ENCODE results near the gene GTF2A1.
"Not testable (repeated sequence)": the region's sequence is repeated elsewhere in the genome, so short reads cannot be mapped to it uniquely, and the experiment has no call there.

GTF2A1 gene

DNA sequence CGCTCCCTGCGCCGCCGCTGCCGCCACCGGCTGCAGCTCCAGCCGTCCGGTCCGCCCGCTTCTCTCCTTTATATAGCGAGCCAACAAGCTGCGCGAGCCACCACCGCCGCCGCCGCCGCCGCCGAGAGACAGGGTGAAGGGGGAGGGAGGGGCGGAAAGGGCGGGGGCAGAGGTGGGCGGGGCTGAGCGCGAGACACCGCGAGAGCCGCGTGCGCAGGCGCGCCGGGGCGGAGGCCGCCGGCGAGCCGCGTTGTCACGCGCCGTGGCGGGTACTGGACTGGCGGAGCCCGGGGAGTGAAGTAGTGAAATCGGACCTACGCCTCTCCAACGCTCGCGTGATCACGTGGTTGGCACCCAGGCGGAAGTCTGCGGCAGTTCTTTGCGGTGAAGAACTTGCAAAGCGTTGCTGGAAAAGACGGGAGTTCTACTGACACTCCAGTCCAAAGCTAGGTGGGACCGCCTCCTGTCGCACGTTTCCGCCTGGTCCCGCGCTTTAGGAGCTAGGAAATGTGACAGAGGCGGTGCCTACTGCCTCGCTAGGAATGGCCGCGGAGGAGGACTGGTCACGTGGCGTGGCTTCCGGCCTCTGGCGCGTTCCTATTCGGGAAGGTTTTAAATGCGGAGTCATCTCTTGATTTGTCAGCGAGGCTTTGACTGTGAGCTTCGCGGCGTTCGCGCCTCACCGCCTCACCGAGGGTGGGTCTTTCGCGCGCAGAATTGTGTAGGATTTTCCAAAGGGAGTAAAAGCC lies at the start of gene GTF2A1:
Gene GTF2A1, minus strand, starts transcription at position 130 of the 749 bp plus-strand sequence. CDS start 441 bp downstream, outside the sequence.
- peak; percentile 98 for DNase-seq

DNA sequence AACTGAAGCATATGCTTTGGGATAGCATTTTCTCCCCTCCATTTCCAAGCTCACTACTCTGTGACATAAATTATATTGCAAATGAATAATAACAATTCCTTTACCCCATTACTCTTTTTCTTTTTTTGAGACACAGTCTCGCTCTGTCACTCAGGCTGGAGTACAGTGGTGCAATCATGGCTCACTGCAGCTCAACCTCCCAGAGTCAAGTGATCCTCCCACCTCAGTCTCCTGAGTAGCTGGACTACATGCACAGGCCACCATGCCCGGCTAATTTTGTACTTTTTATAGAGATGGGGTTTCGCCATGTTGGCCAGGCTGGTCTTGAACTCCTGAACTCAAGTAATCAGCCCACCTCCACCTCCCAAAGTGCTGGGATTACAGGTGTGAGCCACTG lies 49.2 kb upstream of the GTF2A1 start:
- DNase-seq: no peak

GRCh38 chr14:81269100-81269978 lies 48.6 kb upstream of the GTF2A1 start:
- DNase-seq: peak; percentile 64

DNA sequence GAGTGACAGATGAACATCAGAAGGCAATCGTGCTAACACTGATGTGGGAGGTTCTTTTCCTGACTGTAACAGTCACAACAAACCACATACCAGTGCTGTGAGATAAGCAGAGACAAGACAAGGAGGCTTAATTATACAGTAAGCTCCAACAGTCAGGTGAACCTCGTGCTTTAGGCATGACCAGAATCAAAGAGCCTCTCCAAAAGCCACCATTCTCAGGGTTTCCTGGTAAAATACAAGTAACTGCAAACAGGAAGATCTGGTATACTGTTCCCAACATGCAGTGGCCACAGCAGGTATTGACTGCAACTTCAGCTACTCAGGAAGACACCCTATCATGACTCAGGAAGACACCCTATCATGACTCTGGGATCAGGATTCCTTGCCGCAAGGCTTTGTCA lies 47.3 kb upstream of the GTF2A1 start:
- no peak for DNase-seq

DNA sequence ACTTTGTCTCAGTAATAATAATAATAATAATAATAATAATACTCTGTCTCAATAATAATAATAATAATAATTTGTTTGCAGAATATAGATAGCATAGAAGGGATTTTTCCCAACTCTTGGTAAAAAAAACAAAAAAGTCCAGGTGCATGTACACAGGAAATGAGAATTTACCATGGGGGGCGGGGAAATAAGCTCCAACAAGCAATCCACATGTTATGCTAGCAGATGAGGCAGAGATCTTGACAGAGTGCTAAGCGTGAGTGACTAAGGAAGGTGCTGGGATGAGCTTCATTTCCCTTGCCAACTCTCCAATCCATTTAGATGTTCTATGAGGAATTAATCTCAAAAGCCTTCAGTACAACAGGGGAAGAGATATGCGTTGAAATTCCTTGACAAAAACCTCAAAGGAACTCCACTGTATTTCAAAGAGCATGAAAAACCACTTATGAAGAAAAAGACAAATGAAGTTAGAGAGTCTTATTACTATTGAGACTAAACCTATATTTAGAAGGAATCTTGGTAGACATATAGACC lies 44.9 kb upstream of the GTF2A1 start:
- no peak for DNase-seq

- no peak for DNase-seq
Measured at GRCh38 chr14:81264671-81265070, 43.9 kb upstream of the GTF2A1 start.

DNA sequence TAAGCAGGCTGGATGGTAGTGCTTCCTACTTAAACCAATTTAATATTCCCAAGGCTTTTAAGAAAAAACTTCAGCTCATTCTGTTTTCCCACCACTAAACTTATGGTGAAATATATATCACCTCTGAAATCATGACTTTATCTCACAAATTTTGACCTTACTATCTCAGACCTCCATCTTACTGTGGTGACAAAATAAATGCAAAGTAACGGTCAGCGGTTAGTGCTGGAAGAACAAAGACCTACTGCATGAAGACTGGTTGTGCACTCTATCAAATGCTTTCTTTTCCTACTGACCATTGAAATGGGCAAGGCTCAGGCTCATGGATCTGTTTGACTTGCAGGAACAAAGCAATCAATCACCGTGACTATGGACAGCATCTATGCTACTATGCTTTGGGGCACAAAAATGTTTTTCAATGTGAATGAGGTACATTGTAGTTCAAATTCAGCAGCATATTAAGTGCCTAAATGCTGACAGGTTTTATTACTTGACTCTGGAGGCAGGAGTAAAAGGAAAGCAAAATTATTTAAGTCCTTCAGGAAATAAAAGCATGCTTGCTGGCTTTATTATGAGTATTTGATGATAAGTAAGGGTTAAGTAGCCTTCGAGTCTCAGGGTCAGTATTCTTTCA lies 43.1 kb upstream of the GTF2A1 start:
- no peak for DNase-seq

DNA sequence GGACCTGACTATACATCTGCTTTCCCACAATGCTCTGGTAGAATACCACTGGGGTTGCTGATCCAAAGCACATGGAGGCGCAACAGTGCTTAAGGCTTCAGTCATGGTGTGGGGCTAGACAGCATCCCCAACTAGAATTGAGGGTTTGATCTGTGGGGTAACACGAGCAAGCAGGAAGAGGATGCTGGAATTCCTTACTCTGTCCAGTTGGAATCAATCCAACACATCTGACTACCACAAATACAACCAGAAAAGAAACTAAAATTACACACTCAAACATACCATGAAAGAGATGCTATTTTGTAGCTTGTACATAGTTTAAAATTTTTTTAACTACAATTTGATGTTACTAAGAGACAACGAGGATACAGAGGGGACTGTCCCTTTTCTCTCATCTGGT lies 40.4 kb upstream of the GTF2A1 start:
- DNase-seq: no peak

DNA sequence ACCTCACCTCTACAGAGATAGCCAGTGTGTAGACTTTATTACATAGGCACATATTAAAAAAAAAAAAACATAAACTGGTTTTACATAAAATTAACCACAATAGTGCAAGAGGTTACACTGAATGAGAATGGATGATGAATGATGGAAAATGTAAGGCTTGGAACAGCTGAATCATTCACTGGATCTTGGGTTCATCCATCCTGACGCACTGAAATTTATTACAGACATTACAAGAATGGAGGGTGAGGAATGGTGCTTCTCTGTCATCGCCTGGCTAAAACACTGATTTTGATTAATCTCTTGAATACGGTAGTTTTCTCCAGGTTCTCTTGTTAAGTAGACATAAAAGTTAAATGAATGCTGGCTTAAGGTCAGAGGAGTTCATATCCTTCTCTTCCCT lies 40.0 kb upstream of the GTF2A1 start:
- no peak for DNase-seq

- no peak for DNase-seq
Measured at GRCh38 chr14:81256289-81256960, 35.7 kb upstream of the GTF2A1 start.

DNA sequence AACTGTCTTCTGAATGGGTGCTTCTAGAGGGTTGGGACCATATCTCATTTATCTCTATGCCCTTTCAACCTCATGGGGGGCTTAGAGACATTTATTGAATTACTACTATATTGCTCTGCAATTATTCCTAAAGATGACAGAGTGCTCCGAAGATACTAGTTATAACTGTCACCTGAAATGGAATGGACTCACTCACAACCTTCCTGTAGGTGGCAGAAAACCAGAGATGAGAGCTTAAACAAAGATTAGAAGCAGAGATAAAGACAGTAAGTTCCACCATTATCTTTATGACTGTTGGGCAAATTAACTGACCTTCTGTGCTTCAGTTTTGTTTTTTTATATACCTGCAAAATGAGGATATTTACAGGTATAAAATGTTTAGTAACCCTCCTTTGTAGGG lies 31.5 kb upstream of the GTF2A1 start:
- no peak for DNase-seq

DNA sequence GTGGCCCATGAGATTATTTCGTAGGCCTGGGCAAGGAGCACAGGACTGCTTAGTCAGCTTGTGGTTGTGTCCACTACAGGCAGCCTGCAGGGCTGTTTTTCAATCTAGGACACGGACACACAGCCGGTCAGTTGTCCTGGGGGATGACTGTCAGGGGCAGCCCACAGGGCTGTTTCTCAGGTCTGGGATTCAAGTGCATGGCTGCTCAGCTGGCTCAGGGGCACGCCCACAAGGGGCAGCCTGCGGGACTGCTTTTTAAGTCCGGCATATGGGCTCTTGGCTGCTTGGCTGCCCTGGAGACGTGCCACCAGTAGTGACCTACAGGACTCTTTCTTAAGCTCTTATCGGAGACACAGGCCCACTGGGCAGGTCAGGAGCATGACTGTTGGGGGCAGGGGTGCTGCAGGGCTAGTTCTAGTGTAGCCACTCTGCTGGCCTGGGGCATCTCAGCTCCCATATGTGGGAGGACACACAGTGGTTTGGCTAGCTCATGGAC lies 26.6 kb upstream of the GTF2A1 start:
- no peak for DNase-seq

DNA sequence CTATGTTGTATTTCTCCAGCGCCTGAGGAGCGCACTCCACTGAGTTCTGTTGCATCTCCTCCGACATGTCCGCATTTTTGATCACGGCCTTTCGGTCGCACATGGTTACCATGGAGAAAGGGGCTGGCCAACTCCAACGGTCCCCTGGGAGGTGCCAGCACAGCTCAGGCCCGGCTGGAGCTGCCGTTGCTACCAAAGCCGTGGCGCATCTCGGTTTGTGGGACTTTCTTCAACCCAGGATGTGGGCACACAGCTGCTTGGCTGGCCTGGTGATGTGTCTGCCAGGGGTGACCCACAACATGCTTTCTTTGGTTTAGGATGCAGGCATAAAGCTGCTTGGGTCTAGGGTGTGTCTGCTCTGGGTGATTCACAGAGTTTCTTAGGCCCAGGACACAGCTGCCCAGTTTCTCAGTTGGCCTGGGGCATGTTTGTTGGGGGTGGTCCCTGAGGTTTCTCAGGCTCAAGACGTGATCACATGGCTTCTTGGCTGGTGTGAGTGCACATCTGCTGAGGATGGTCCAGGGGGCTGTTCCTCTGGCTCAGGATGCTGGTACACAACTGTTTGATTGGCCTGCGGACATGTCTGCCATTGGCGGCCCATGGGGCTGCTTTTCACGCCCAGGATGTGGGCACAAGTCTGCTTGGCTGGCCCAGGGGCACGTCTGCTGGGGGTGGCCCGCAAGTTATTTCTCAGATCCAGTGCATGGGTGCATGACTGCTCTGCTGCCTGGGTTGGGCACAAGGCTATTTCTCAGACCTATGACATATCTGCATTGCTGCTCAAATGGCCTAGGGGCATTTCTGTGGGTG lies 25.9 kb upstream of the GTF2A1 start:
- DNase-seq: no peak

- DNase-seq: no peak
Measured at GRCh38 chr14:81245771-81246170, 25.0 kb upstream of the GTF2A1 start.

- not testable (repeated sequence) for DNase-seq
Measured at GRCh38 chr14:81244431-81244830, 23.7 kb upstream of the GTF2A1 start.

DNA sequence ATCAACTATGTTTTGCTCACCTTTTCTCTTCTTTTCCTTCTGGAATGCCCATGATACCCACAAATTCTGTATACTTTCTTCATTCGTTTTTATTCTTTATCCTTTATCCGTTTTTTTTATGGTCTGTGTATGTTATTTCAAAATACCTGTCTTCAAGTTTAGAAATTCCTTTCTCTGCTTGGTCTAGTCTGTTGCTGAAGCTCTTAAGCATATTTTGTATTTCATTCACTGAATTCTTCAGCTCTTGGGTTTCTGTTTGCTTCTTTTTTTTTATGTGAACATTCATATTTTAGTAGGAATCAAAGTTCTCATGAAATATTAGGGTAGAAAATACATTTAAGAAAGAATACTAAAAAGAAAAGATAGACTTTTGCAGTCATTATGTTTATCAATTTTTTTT lies 22.7 kb upstream of the GTF2A1 start:
- DNase-seq: no peak

- not testable (repeated sequence) for DNase-seq
Measured at GRCh38 chr14:81236849-81237248, 16.1 kb upstream of the GTF2A1 start.

- no peak for DNase-seq
Measured at GRCh38 chr14:81236138-81236537, 15.4 kb upstream of the GTF2A1 start.

DNA sequence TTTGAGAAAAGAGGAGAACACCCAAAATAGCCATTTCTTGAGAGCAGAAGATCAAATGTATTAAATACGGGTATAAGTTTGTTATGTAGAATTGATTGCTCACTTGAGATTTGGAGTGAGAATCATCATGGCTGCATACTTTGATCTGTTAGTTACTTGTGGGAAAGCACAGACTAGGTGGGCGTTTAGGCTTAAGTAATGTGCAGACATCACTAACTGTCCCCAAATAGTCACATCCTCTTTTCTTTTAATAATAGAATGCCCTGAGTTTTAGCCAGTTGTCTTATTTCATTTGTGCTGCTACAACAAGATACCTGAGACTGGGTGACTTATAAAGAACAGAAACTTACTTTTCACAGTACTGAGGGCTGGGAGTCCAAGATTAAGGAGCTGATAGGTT lies 14.3 kb upstream of the GTF2A1 start:
- no peak for DNase-seq

- no peak for DNase-seq
Measured at GRCh38 chr14:81234278-81234677, 13.5 kb upstream of the GTF2A1 start.

DNA sequence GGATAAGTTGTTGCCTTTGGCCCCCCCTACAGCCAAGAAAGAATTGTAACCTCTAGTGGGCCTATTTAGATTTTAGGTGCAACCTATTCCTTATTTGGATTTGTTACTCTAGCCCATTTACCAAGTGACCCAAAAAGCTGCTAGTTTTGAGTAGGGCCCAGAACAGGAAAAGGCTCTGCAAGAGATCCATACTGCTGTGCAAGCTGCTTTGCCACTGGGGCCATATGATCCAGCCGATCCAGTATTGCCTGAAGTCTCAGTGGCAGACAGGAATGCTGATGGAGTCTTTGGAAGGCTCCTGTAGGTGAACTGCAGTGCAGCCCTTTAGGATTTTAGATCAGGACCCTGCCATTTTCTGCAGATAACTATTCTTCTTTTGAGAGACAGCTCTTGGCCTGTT lies 12.9 kb upstream of the GTF2A1 start:
- no peak for DNase-seq

GRCh38 chr14:81231540-81231939 lies 10.8 kb upstream of the GTF2A1 start:
- no peak for DNase-seq
